ENCODE data around the gene UNC119B. TPM values are rescaled to one million over a fixed set of nuclear protein-coding genes. Genes with fewer than 3 reads are reported as not detected.
A peak's percentile ranks its signal among the peaks of the same experiment; 100 is the strongest.

Gene UNC119B
- polyA plus RNA-seq, 1 of the 3 experiments (the other 2 are of a cell fraction): 23.6 TPM

DNA sequence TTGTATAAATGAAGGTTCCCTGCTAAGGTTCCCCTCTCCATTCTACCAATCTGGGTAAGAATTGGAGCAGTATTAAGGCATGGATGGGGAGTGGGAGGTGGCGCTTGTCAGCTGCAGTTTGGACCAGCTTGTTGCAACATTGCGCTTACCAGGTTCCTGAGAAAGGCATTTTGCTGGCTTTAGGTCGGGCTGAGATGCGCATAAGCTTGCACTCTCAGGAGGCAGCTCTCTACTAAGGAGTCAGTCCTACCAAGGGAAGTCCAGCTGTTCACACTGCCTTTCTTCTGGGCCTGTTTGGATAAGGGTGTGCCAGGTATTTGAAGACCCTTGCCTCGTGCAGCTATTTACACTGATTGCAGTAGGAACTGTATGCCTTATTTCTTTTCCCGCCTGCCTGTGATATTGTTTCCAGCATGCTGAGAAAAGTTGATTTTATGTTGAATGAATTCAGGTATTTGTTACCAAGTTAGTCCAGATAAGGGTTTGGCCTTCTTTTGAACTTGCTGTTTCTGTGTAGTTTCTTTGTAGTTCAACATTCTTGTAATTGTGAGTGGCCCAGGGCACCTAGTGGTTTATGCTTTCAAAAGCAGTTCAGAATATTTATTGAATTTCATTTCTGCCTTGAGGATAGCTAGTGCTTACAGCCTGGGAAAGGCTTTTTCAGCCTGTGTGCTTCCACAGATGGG, 20.7 kb upstream of the UNC119B start:
- Histone ChIP-seq H3K4me3 (ENCODE audit: low read depth in 2 of 2, low read length in 1 of 2) (peak overlapping the region; percentile 87 to 90; a peak in 2 of 4 replicates), H4K20me1 (ENCODE audit: insufficient read depth) (peaks cover 58% of the 10 kb centered on the region)
- WGBS (ENCODE audit: low lambda C conversion rate): 92% methylated on average over 3 of the region's 6 CpGs

DNA sequence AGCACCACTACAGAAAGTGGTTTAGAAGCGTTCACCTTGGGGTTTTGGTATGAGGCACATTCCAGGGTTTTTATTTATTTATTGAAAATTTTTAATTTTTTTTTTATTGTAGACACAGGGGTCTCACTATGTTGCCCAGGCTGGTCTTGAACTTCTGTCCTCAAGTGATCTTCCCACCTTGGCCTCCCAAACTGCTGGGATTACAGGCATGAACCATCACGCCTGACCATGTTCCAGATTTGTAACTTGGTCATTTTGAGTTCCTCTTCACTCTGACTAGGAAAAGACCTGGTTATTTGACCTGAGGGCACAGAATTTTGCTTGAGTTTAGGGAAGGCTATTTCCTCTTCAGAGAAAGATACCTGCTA, 20.2 kb upstream of the UNC119B start:
- H4K20me1 ChIP-seq (ENCODE audit: insufficient read depth): peaks cover 58% of the 10 kb centered on the region
- 92% methylated on average over 2 of the region's 2 CpGs for WGBS (ENCODE audit: low lambda C conversion rate)
- H3K4me2 ChIP-seq: peak overlapping the region; percentile 81; the same call in 1 of the 2 replicates

More for the DNA sequence above, 20.7 kb upstream of the UNC119B start:
- Histone ChIP-seq H3F3A (replicated peaks; ENCODE audit: insufficient read depth) (peaks cover 4% of the 10 kb centered on the region), H2AFZ (ENCODE audit: low read depth) (no peak overlapping the region), H3K27me3 (ENCODE audit: insufficient read depth) (no peaks in the 10 kb centered on the region), H3K36me3 (replicated peaks in 1 of 2; ENCODE audit: control insufficient read depth in 1 of 2, insufficient read depth in 2 of 2, low read length in 1 of 2) (peaks cover 9 to 11% of the 10 kb centered on the region in 2 experiments), H3K9me2 (no peaks in the 10 kb centered on the region), H3K4me2 (peak overlapping the region; percentile 81), H3K9me3 (no peaks in the 10 kb centered on the region), H3K9ac (no peak overlapping the region), H3K79me2 (ENCODE audit: insufficient read depth) (peaks cover 70% of the 10 kb centered on the region), H3K4me1 (ENCODE audit: control insufficient read depth in 1 of 2, insufficient read depth in 2 of 2, low read depth in 1 of 2, low read length in 1 of 2) (peaks cover 4 to 21% of the 10 kb centered on the region in 2 experiments; a peak in 3 of 4 replicates), H3K27ac (ENCODE audit: low read depth in 2 of 2, low read length in 1 of 2) (no peak overlapping the region)
- CTCF ChIA-PET: interaction anchor here (1.6 to 5.6 kb wide), 2 partner anchors 40 to 43 kb away, joined by 8 to 34 read pairs; no protein-coding TSS in a partner anchor
- TF ChIP-seq SIN3A (IDR thresholded peaks at IDR 0.05; ENCODE audit: borderline replicate concordance, low read depth, low read length) (no peak), RXRA (IDR thresholded peaks at IDR 0.05; ENCODE audit: borderline replicate concordance, low read depth) (no peak), JUND (IDR thresholded peaks at IDR 0.05) (no peak), NRF1 (IDR thresholded peaks at IDR 0.05; ENCODE audit: low read depth, low read length) (no peak), MEF2A (IDR thresholded peaks at IDR 0.05; ENCODE audit: borderline replicate concordance, low read depth) (no peak), MXI1 (IDR thresholded peaks at IDR 0.05; ENCODE audit: low read depth, low read length) (no peak), RCOR1 (IDR thresholded peaks at IDR 0.05; ENCODE audit: low read length) (no peak)
- POLR2A ChIA-PET: no interaction called here
- DNase-seq: no peak

More for the DNA sequence above, 20.2 kb upstream of the UNC119B start:
- no peak overlapping the region for H3K27ac ChIP-seq (ENCODE audit: low read depth in 2 of 2, low read length in 1 of 2)
- POLR2A ChIA-PET: interaction anchor here (1.0 kb wide), 1 partner anchor 12 kb away, joined by 3 read pairs; no protein-coding TSS in a partner anchor
- CTCF ChIA-PET: interaction anchor here (0.6 to 5.6 kb wide), 4 partner anchors 41 to 154 kb away, joined by 3 to 34 read pairs (median 6); no protein-coding TSS in a partner anchor
- peaks cover 4% of the 10 kb centered on the region for H3F3A ChIP-seq (replicated peaks; ENCODE audit: insufficient read depth)
- no peak for TF ChIP-seq SMC3 (IDR thresholded peaks at IDR 0.05; ENCODE audit: low read depth, low read length)
- no peak for TF ChIP-seq POLR2AphosphoS5 (IDR thresholded peaks at IDR 0.05; ENCODE audit: low read depth, low read length)
- TF ChIP-seq, protein P1, sequence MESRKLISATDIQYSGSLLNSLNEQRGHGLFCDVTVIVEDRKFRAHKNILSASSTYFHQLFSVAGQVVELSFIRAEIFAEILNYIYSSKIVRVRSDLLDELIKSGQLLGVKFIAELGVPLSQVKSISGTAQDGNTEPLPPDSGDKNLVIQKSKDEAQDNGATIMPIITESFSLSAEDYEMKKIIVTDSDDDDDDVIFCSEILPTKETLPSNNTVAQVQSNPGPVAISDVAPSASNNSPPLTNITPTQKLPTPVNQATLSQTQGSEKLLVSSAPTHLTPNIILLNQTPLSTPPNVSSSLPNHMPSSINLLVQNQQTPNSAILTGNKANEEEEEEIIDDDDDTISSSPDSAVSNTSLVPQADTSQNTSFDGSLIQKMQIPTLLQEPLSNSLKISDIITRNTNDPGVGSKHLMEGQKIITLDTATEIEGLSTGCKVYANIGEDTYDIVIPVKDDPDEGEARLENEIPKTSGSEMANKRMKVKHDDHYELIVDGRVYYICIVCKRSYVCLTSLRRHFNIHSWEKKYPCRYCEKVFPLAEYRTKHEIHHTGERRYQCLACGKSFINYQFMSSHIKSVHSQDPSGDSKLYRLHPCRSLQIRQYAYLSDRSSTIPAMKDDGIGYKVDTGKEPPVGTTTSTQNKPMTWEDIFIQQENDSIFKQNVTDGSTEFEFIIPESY (IDR thresholded peaks at IDR 0.05; ENCODE audit: borderline replicate concordance, low read depth): no peak
- TF ChIP-seq TCF12 (IDR thresholded peaks at IDR 0.05): no peak
- no peak for TF ChIP-seq RAD21 (IDR thresholded peaks at IDR 0.05; ENCODE audit: low read length)
- TF ChIP-seq FOXM1 (IDR thresholded peaks at IDR 0.05; ENCODE audit: low read depth): no peak
- H3K4me3 ChIP-seq (ENCODE audit: low read depth in 2 of 2, low read length in 1 of 2): no peak overlapping the region
- H3K79me2 ChIP-seq (ENCODE audit: insufficient read depth): peaks cover 70% of the 10 kb centered on the region
- H3K9me3 ChIP-seq: no peaks in the 10 kb centered on the region
- peaks cover 4 to 21% of the 10 kb centered on the region in 2 experiments; a peak in 3 of 4 replicates for H3K4me1 ChIP-seq (ENCODE audit: control insufficient read depth in 1 of 2, insufficient read depth in 2 of 2, low read depth in 1 of 2, low read length in 1 of 2)
- no peak overlapping the region for H2AFZ ChIP-seq (ENCODE audit: low read depth)
- H3K9ac ChIP-seq: no peak overlapping the region
- H3K36me3 ChIP-seq (replicated peaks in 1 of 2; ENCODE audit: control insufficient read depth in 1 of 2, insufficient read depth in 2 of 2, low read length in 1 of 2): peaks cover 14% of the 10 kb centered on the region in 2 experiments
- no peak for DNase-seq
- H3K9me2 ChIP-seq: no peaks in the 10 kb centered on the region
- no peaks in the 10 kb centered on the region for H3K27me3 ChIP-seq (ENCODE audit: insufficient read depth)
